Colonic mucosa (tissue), 4 donors: Measurements from ENCODE around the gene TOGARAM1. TPM values are rescaled to one million over a fixed set of nuclear protein-coding genes. Genes with fewer than 3 reads are reported as not detected.

Source experiments
- DNase-seq: peaks from one replicate; pipeline ENCODE4 v3.0.0-alpha.2; 2020
- H3K27ac ChIP-seq: fragments of 200-600 bp; one replicate; pipeline ENCODE4 v1.8.0; 2021
- H3K27me3 ChIP-seq: fragments of 200-600 bp; one replicate; pipeline ENCODE4 v1.8.0; 2021
- H3K36me3 ChIP-seq: fragments of 200-600 bp; one replicate; pipeline ENCODE4 v1.8.0; 2021
- H3K4me1 ChIP-seq: fragments of 200-600 bp; one replicate; pipeline ENCODE4 v1.8.0; 2021; ENCODE audit warnings: mild to moderate bottlenecking
- H3K4me3 ChIP-seq: fragments of 200-600 bp; one replicate; pipeline ENCODE4 v1.8.0; 2021
- H3K9ac ChIP-seq, 2 donors: one replicate each; pipeline ENCODE4 v1.7.0; 2013; ENCODE audit warnings: control low read depth in 2 of 2, low read depth in 2 of 2, low read length in 2 of 2
- H3K9me3 ChIP-seq: fragments of 200-600 bp; one replicate; pipeline ENCODE4 v1.8.0; 2021
- intact Hi-C: fragments of 100-400 bp; cut with DNase I; formaldehyde crosslinking; loops from one replicate; pipeline ENCODE4 v1.14.1; 2022
- total RNA-seq, 2 donors: library from RNA; stranded (reverse); fragmentation: NEBNext Ultra II Directional in 1 of 2; extraction: Animal tissue kit (Norgen Biotek cat#: 25700) in 1 of 2; gene quantifications; one replicate each; pipeline ENCODE4 v1.2.1, GENCODE V29; 2021
- TF ChIP-seq, protein P1 (sequence below): fragments of 200-600 bp; IDR thresholded peaks from one replicate; pipeline ENCODE4 v1.8.0; 2022; ENCODE audit warnings: antibody characterized with exemption, mild to moderate bottlenecking
- donor health status: healthy.
- donor health status: DM: no; HTN: no; CAD: no.
- donor health status: DM: no; HTN: no; CAD: no.

TOGARAM1 gene
- total RNA-seq, 2 donors from 2014 or later = 8.8 to 10.7 TPM

- Histone ChIP-seq H3K4me1 (peaks cover 17% of the 10 kb centered on the region), H3K27ac (no peak overlapping the region), H3K27me3 (no peaks in the 10 kb centered on the region), H3K36me3 (no peaks in the 10 kb centered on the region), H3K4me3 (no peak overlapping the region), H3K9ac (no peak overlapping the region), H3K9me3 (no peaks in the 10 kb centered on the region)
- DNase-seq = no peak
- intact Hi-C loops = no loop called here
- TF ChIP-seq, protein P1, sequence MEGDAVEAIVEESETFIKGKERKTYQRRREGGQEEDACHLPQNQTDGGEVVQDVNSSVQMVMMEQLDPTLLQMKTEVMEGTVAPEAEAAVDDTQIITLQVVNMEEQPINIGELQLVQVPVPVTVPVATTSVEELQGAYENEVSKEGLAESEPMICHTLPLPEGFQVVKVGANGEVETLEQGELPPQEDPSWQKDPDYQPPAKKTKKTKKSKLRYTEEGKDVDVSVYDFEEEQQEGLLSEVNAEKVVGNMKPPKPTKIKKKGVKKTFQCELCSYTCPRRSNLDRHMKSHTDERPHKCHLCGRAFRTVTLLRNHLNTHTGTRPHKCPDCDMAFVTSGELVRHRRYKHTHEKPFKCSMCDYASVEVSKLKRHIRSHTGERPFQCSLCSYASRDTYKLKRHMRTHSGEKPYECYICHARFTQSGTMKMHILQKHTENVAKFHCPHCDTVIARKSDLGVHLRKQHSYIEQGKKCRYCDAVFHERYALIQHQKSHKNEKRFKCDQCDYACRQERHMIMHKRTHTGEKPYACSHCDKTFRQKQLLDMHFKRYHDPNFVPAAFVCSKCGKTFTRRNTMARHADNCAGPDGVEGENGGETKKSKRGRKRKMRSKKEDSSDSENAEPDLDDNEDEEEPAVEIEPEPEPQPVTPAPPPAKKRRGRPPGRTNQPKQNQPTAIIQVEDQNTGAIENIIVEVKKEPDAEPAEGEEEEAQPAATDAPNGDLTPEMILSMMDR = no peak
Measured at GRCh38 chr14:44959538-44959937, 2.5 kb upstream of the TOGARAM1 start.

DNA sequence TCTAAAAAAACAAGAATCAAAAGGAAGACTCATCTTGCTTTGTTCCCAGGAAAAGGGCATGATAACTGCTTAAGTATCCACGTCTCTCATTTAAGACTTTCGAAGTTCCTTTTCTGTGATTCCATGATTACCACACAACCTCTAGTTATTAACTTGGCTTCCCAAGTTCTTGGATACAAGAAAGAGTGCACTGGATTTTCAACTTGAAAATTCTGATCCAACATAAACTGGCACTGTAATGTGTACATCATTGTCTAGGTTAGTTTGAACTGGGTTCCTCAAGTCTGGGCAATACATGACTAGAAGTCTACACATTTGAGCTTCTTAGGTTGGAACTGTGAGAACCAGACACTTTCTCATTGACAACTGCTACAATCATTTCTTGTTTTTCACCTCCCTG is 1.8 kb upstream of the TOGARAM1 start:
- H3K9ac ChIP-seq = no peak overlapping the region
- H3K4me1 ChIP-seq = peaks cover 21% of the 10 kb centered on the region
- TF ChIP-seq, protein P1 = no peak
- H3K36me3 ChIP-seq = no peaks in the 10 kb centered on the region
- intact Hi-C loops = loop anchor here (5.0 kb wide), 3 partner anchors 63 to 177 kb away; partner anchors contain the start of genes FANCM and PRPF39
- H3K27ac ChIP-seq = no peak overlapping the region
- peak overlapping the region; percentile 63 for H3K4me3 ChIP-seq
- H3K27me3 ChIP-seq = no peaks in the 10 kb centered on the region
- no peaks in the 10 kb centered on the region for H3K9me3 ChIP-seq
- DNase-seq = no peak

DNA sequence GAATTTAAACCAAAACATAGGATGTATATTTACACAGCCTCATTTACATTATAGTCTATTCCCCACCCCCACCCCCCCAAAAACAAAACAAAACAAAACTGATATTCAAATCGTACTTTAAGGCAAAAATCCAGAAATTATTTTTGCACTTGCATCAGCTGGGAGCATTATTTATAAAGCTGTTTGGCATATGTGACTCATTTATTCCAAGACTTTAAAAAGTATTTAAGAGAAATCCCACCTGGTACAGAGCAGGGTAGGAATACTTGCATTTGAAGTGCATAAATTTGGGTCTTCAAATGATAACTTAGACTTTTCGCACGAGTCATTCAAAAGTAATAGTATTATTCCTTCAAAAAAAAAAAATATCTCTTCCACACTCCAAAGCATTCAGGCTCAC is 1.3 kb upstream of the TOGARAM1 start:
- Histone ChIP-seq H3K9me3 (no peaks in the 10 kb centered on the region), H3K9ac (peak overlapping the region in 1 of 2 donors; percentile 99), H3K27ac (peak overlapping the region; percentile 95), H3K36me3 (no peaks in the 10 kb centered on the region), H3K4me3 (peak overlapping the region; percentile 63), H3K4me1 (peaks cover 21% of the 10 kb centered on the region), H3K27me3 (no peaks in the 10 kb centered on the region)
- no peak for DNase-seq
- intact Hi-C loops = loop anchor here (5.0 kb wide), 3 partner anchors 63 to 177 kb away; partner anchors contain the start of genes FANCM and PRPF39
- TF ChIP-seq, protein P1 = no peak

- Histone ChIP-seq H3K27ac (peak overlapping the region; percentile 95), H3K9me3 (no peaks in the 10 kb centered on the region), H3K9ac (peak overlapping the region; percentile 68 to 99), H3K27me3 (no peaks in the 10 kb centered on the region), H3K36me3 (no peaks in the 10 kb centered on the region), H3K4me3 (peak overlapping the region; percentile 63), H3K4me1 (peaks cover 21% of the 10 kb centered on the region)
- intact Hi-C loops = loop anchor here (5.0 kb wide), 3 partner anchors 64 to 176 kb away; partner anchors contain the start of genes FANCM and PRPF39
- TF ChIP-seq, protein P1 = no peak
- peak; percentile 77 for DNase-seq
Measured at GRCh38 chr14:44961151-44961553, 838 bp upstream of the TOGARAM1 start.

DNA sequence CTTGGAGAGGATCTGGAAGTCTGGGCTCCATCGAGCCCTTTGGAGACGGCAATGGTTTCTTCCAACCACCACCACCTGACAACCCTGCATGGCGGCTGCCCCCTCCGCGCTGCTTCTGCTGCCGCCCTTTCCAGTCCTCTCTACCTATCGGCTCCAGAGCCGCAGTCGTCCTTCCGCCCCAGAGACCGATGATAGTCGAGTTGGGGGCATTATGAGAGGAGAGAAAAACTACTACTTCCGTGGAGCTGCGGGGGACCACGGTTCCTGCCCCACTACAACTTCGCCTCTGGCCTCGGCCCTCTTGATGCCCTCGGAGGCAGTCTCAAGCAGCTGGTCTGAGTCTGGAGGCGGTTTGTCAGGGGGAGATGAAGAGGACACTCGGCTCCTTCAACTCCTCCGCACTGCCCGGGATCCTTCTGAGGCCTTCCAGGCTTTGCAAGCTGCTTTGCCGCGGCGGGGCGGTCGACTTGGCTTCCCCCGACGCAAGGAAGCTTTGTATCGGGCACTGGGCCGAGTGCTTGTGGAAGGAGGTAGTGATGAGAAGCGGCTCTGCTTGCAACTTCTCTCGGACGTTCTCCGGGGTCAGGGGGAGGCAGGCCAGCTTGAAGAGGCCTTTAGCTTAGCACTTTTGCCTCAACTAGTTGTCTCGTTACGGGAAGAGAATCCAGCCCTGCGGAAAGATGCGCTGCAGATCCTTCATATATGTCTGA is 499 bp downstream of the TOGARAM1 start:
- Histone ChIP-seq H3K4me1 (peaks cover 29% of the 10 kb centered on the region), H3K9ac (peak overlapping the region; percentile 79 to 99), H3K27me3 (no peaks in the 10 kb centered on the region), H3K27ac (peak overlapping the region; percentile 95), H3K9me3 (no peaks in the 10 kb centered on the region), H3K4me3 (peak overlapping the region; percentile 63), H3K36me3 (no peaks in the 10 kb centered on the region)
- TF ChIP-seq, protein P1 = no peak
- intact Hi-C loops = loop anchor here (5.0 kb wide), 3 partner anchors 65 to 175 kb away; partner anchors contain the start of genes FANCM and PRPF39
- peak; percentile 60 for DNase-seq
